ENCODE results near the gene SLC30A1.

Gene SLC30A1

DNA sequence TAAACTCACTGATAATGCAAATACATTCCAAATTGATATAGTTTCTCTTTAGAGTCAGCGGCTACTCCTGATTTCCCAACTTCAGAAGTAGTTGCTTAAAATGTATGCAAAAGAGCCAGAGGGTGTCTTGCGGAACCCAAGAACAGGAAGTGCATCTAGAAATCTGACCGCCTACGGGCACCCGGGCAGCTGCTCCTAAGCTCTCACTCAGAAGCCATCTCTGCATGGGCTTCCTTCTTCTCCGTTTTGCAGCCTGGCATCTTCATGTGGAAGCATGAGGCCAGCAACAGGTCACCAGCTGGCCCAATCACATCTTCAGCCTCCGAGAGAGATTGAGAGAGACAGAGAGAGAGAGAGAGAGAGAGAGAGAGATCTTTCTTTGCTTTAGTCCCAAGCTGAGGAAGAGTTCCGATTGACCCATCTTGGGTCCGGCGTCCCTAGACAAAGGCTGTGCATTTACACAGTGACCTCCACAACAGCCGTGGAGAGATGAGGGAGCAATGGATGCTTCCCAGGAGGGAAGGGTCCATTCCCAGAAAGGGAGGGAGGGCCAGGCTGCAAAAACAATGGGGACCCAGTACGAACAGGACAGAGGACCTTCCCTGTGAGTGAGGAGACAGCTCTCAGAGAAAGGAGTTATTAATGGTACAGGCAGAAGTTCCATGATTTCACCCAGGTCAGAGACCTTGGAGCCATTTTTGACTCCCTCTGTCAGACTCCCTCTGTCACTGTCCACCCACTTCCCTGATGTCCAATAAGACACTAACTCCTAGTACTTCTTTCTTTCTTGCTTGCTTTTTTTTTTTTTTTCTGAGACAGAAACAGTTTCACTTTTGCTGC, 28.2 kb upstream of the SLC30A1 start:
- no peak for DNase-seq

DNA sequence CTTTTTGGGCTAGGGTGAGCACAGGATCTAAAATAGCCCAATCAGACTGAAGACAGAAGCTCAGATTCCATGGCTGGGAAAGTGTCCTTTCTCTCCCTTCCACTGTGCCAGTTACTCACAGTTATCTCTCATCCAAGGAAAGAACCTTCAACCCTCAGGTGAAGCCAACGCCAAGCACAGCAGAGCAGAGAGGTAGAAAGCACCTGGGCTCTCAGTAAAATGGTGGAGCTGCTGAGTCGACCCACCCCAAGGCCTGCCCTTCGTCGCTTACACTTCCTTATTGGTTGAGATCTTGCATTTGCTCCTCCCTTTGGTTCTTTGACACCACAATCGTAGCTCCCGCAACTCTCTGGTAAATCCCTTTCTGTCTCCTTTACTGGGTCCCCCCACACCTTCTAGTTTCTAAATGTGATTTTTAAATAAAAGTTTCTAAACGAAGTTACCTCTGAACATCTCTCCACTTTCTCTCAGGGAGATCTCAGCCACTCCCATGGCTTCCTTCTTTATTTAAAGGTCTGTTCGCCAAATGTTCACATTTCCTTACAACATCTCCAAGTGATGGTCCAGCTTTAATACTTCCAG, 27.5 kb upstream of the SLC30A1 start:
- DNase-seq: no peak

DNA sequence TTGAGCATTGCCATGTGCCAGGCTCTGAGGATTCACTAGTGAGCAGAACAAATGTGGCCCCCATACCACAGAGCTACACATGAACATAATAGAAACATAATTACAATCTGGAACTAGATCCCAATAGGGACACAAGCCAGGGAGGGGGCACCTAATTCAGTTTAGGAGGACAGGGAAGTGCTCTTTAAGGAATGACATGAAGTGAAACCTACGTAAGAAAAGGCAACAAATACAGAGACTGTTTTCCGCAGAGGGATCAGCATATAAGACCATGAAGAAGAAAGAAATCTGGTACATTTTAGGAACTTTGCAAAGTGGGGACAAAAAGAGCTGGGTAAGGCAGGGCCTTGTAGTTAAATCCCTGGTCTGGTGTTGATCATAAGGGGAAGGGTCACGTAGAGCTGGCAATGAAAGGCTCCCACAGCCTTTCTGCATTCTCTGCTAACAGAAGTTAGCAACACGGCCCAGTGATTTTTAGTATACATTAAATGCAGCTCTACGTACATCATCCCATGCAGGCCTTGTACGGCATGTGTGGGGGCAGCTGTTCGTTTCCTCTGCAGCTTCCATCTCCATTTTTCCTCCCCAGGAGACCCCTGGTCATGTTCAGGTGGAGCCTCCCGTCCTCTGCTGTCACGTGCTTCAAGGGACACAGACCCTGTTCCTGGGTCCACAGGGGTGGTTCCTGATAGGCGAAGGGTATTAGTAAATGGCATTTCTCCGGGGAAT, 26.8 kb upstream of the SLC30A1 start:
- DNase-seq: no peak

DNA sequence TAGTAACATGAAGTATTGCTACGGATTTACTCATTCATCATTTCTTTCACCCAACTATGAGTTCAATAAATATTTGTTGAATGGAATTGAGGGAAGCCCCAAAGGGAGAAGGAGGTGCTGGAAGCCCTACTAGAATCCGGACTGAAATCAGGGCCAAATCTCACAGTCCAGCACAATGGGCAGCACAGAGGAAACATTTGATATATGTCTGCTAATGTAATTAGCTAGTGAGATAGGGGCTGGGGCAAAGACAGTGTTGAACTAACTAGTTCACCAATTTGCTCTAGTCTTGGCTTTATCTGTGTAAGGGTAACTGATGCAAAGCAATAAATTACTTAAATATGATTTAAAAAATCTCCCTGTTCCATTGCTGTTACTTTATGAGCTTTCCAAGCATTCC, 26.1 kb upstream of the SLC30A1 start:
- no peak for DNase-seq

DNA sequence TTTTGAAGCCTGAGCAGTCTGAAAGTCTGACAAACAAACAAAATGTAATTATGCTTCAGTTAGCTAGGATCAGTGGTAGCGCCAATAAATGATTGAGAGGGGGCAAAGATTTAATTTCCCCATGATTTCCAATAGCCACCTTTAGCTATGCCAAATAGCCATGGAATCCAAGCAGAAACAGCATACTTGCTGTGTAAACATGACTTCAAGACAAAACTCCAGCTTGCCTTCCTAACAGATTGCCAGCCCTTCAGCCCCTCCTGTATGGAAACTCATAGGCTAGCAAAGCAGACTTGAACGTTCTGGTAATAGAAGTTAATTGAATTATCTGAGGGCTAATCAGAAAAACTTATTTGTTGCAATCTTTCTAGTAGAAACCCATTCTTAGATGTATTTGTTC, 25.6 kb upstream of the SLC30A1 start:
- DNase-seq: no peak

DNA sequence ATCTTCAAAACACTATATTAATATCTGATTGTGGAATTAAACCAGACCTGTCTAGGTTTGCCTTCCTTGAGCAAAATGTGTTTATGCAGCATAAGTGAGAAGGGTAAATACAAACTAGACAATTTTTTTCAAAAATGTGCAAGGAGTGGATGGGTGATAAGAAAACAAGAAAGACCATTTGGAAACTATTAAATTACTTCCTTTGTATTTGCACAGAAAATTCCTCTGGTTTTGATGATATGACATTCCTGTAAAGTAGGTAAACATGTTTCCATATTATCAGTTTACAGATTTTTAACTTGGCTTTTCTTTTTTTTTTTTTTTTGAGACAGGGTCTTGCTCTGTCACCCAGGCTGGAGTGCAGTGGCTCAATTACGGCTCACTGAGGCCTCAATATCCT, 24.8 kb upstream of the SLC30A1 start:
- DNase-seq: no peak

DNA sequence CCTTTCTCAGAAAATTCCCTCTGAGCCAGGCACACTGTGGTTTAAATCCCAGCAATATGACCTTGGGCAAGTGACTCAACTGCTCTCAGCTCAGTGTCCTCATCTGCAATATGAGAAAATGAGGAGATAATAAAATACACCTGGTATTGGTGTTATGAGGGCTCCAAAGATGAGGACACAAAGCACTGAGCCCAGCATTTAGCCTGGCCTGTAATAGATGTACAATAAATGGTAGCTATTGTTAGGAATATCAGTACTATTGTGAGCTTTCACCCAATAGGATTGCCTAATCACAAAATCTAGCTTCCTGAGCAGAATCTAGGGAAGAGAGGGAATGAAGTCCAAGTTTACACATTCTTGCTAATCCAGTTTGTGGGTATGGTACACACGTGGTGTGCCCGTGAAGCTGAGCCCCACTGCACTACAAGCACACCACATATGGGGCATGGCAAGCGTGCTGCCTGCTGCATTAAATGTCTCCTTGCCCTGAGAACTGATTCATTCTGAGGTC, 24.3 kb upstream of the SLC30A1 start:
- no peak for DNase-seq

DNA sequence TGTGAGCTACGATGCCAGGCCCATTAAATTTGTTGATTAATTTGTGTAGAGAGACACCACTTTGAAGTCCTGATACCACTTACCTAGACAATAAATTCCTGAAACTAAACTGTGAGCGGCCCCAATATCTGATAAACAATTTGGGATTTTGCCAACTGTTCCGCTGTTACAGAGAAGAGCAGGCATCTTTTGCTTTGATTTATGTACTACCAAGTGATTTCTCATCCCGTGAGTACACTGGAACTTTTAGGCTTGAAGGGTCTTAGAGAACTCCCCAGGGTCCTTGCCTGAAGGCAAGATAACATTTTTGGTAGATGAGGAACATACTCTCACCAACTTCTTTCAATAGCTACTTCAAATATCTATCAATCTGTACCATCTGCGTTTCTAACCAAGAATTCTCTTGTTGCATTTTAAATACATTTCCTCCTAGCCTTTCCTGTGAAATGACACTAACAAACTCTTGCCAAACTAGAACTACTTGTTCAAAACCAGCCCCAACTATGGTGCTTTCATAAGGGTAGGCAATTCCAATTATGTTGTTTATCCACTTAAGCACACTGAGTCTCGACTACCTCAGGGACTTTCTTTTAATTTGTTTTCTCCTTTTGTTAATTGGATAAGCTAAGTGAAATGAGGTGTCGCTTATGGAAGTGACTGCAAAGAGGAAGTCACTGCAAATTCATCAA, 23.2 kb upstream of the SLC30A1 start:
- DNase-seq: no peak

DNA sequence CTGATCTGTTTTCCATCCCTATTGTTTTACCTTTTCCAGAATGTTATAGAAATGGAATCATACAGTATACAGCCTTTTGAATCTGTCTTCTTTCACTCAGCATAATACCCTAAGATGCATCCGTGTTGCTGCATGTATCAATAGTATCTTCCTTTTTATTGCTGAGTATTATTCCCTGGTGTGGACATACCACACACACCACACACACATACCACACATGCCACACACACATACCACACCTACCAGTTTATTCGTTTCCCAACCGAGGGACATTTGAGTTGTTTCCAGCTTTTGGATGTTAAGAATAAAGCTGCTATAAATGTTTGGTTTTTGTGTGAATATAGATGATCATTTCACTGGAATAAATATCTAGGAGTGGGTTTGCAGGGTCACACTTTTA, 22.2 kb upstream of the SLC30A1 start:
- no peak for DNase-seq

DNA sequence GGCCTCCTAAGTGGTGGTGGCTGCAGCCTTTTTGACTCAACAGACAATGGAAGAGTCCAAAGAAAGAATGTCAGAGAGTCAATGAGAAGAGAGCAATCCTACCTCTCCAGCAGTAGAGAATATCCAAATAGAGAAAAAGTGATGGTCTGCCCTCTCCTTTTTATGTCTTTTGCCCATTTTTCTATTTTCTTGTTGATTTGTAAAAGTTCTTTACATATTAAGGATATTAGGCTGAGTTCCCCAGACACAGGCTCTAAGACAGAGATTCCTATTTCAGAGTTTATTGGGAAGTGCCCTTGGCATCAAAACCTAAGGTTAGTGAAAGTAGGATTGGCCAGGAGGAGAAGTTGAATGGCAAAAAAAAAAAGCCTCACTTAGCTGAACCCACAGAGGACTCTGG, 20.3 kb upstream of the SLC30A1 start:
- no peak for DNase-seq

DNA sequence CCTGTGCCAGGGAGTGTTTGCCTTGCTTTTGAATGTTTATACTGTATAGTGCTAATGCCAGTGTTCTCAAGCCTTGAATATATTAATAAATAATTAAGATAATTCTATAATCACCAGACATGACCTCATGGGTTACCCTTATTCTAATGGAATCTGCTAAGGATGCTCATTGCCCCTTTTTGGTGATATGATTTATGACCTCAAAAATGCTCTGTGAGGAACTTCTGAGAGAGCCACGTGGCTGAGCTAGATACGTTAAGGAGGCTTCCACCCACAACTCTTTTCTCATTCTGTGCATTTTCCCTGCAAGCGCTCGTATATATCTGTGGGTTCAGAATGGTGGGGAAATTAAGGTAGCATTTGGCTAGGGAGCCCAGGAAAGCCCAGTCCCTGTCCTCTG, 19.6 kb upstream of the SLC30A1 start:
- DNase-seq: no peak

DNA sequence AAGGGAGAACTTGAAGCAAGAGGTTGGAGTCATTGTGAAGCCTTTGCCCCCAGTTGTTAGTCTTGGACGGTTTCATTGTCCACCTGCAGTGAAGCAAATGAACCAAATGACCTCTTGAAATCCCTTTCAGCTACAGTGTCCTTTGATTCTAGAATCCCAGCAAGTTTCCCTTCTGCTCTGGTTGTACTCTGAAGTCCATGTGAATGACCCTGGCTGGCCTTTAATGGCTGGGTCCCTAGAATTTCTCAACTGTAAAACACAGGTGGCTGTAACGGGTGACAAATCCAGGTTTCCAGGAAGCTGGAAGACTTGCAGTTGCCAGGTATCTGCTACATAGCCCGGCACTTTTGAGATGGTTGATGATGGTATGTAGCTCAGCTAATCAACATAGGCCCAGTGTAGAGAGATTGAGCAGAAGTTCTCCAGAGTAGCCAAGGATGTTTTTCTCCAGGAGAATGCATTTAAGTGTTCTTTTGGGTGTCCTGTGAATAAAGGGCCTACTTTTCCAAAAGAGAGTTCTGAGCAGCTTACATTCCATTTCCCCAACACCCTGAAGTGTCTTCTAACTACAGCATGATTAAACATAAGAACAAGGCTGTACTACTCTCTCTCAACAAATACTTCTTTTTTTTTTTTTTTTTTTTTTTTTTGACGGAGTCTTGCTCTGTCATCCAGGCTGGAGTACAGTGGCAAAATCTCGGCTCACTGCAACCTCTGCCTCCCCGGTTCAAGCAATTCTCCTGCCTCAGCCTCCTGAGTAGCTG, 17.6 kb upstream of the SLC30A1 start:
- DNase-seq: no peak

DNA sequence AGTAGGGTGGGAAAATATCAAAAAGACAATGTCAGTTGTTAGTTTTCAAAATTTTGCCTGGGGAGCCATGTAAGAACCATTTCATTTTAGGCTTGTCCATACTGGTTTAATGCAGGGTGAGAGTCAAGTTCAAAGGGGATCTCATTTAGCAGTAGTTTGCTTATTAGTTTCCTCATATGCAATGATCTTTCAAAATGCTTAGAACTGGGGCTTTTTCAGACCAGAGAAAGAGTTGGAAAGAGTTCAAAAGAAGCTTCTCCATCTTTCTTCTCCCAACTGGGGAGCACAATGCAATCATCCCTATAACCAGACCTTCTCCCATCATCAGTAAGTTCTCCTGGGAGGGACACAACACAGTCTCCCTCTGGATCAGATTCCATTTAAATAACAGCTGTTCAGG, 16.5 kb upstream of the SLC30A1 start:
- no peak for DNase-seq

DNA sequence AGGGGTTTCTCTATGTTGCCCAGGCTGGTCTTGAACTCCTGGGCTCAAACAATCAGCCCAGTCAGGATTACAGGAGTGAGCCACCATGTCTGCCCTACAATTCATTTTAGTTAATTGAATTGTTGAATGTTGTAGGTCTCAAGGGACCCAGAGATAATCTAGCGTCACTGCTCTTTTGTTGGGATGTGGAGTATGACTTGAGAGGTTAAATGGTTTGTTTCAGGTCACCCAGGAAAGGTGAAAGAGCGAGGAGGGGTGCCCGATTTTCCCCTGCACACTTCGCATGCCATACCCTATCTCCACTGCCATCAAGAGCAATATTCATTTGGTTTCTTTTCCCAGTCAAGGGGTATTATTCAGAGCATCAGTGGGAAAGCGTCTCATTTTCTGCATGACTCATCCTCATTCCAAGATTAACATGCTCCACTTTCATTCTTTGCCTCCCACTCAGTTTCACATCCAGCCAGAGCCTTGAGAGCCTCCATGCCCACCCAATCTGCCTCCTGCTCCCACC, 13.1 kb upstream of the SLC30A1 start:
- no peak for DNase-seq

DNA sequence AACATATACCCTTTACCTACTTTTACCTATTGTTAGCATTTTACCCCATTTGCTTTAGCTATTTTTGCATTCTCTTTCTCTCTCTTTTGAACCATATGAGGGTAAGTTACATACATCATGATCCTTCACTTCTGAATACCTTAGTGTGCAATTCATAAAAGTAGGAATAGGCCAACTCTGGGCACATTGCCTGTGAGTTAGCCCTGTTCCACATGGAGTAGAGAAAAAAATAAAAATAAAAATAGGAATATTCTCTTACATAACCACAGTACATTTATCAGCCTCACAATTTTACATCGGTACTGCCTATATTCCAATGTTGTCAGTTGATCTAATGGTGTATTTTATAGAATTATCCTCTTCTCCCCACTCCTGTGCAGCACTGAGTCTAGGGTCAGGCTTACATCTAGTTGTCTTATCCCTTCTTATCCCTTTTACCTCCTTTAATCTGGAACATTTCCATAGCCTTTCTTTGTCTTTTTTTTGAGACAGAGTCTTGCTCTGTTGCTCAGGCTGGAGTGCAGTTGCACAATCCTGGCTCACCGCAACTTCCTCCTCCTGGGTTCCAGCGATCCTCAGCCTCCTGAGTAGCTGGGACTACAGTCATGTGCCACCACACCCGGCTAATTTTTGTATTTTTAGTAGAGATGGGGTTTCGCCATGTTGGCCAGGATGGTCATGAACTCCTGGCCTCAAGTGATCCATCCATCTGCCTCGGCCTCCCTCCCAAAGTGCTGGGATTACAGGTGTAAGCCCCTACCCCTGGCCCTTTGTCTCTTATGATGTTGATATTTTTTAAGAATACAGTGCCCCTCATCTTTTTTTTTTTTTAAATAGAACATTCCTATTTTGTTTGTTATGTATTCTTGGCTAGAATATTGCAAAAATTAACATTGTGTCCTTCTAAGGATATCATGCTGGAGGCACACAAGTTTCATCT, 11.1 kb upstream of the SLC30A1 start:
- DNase-seq: no peak

DNA sequence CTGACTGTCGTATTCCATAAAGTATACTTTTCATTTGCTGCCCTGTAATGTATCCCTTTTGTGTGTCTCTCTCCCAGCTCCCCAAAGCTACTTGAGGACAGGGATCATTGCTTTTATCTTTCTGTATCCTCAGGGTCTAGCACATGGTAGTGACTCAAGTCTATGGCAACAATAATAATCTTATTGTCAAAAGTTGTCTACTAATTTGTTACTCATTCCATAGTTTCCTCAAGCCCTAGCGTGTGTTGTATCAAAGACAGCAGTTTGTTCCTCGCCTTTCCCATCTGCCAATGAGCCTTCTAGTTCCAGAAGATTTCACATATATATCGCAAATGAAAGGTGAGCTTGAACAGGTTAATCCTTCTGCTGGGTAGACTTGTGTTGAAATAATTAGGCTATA, 9.8 kb upstream of the SLC30A1 start:
- no peak for DNase-seq

DNA sequence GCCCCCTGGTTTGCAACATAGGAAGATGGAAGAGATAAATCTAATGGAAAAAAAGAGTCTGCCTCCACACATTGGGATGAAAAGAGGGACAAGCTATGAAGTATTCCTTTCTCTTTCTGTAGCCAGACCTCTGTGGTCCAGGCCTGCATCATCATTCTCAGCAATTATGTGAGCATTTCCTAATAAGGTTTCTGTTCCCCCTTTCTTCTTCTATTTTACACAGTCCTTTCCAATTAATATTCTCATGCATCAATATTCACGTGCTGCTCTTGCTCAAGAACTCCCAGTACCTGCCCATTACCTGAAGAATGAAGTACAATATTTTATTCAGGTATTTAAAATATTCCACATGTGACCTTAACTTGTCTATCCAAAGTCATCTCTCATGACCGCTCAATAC, 8.2 kb upstream of the SLC30A1 start:
- no peak for DNase-seq

DNA sequence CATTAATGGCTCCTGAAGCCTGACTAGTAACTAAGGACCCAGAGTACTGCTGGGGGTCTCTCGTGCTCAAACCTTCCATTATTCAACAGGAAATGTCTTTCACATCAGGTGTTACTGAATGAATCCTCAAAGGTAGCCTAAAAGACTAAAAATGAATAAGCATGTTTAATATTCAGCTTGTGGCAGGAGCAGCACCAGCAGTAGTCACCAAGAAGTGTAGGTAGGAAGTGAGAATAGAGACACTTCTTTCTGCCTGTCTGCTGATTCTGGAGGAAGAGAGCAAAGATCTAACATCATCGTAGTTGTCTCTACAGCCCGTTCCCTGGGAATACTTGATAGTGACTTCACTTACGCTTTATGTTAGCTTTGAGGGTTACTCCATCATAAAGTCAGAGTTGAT, 7.6 kb upstream of the SLC30A1 start:
- DNase-seq: no peak

DNA sequence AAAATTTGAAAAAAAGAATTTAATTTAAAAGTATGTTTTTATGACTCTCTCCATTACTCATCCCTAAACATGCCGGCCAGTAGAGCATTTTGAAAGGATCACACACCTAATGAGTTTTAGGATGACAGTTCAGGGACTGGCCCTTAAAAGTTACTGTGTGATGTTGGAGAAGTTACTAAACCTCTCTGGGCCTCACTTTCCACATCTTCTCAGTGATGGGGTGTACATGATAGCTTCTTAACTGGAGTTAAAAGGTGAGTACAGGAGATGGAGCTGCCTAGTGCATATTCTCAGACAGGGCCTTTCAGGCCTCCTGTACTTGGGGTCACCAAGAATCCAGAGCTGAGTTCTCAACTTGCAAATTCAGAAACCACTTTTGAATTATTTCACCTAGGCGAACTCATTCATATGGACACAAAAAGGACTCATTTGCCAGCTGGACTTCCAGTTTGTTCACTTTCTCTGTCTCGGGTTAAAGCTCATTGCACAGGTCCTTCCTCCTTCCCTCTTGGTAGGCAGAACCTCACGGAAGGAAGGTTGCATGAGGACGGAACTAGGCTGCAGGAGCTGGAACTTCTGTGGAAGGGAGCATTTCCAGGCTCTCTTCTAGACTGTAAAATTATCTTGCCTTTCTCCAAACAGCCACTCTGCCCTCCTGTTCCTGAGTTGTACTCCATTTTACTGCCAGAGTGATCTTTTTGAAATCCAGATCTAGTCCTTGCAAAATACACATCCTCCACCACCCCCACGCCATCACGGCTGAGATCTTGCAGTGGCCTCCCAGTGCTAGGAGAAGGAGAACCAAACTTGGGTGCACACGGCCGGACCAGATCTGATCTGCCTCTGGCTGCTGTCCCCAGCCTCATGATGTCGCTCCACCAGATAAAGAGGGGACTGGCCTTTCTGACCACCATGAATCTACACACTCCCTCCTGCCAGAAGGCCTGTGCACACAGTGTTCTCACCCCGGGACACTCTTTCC, 4.3 kb upstream of the SLC30A1 start:
- no peak for DNase-seq

DNA sequence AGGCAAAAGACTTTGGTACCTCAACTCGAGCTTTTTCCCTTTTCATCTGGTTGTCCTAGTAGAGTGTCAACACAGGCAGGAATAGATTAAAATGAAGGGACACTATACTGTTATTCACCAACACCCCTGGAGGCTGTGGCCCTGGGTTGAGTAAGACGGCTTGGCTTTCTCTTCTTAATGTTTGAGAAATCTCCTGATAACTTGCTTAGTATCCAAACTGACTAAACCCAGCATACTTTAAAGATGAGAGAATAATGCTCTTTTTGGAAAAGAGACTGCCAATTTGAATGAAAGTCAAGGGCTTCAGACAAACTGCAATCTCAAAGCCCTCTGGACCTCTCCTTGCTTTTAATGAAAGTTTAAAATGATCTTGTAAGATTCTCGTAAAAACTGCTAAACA, 2.6 kb upstream of the SLC30A1 start:
- DNase-seq: no peak
